GM12872 (cell line): ENCODE measurements around the gene PROKR1.

Experiments
- TF ChIP-seq, protein P1 (sequence below): IDR thresholded peaks from 3 replicates; pipeline ENCODE4 v1.5.1; 2011; ENCODE audit warnings: low read depth, mild to moderate bottlenecking, low read length, moderate library complexity; ENCODE audit not compliant: insufficient read depth

The PROKR1 gene

DNA sequence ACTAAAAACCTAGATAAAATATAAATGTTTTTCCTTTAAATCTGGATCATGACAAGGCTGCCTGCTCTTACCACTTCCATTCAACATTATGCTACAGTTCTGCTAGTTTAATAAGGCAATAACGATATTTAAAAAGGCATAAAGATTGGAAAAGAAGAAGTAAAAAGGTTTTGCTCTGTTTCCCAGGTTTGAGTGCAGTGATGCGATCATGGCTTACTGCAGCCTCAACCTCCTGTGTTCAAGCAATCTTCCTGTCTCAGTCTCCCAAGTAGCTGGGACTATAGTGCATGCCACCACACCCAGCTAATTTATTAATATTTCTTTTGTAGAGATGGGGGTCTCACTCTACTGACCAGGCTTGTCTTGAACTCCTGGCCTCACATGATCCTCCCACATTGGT, 40.8 kb downstream of the PROKR1 start:
- TF ChIP-seq, protein P1, sequence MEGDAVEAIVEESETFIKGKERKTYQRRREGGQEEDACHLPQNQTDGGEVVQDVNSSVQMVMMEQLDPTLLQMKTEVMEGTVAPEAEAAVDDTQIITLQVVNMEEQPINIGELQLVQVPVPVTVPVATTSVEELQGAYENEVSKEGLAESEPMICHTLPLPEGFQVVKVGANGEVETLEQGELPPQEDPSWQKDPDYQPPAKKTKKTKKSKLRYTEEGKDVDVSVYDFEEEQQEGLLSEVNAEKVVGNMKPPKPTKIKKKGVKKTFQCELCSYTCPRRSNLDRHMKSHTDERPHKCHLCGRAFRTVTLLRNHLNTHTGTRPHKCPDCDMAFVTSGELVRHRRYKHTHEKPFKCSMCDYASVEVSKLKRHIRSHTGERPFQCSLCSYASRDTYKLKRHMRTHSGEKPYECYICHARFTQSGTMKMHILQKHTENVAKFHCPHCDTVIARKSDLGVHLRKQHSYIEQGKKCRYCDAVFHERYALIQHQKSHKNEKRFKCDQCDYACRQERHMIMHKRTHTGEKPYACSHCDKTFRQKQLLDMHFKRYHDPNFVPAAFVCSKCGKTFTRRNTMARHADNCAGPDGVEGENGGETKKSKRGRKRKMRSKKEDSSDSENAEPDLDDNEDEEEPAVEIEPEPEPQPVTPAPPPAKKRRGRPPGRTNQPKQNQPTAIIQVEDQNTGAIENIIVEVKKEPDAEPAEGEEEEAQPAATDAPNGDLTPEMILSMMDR: no peak

DNA sequence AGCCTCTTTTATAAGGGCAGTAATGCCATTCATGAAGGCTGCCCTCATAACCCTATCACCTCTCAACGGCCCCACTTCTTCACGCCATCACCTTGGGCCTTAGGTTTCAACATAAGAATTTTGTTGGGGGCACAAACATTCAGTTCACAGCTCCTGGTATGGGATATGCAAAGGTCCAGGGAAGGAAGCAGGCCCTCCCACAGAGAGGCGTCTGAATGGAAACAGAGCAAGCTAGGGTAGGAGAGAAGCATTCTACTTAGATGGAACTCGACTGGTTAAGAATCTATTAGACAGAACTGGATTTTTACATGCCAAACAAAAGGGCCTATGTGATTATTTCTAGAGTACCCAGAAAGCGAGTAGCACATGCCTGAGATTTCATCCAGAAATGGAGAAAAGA, 42.8 kb downstream of the PROKR1 start:
- TF ChIP-seq, protein P1: no peak

DNA sequence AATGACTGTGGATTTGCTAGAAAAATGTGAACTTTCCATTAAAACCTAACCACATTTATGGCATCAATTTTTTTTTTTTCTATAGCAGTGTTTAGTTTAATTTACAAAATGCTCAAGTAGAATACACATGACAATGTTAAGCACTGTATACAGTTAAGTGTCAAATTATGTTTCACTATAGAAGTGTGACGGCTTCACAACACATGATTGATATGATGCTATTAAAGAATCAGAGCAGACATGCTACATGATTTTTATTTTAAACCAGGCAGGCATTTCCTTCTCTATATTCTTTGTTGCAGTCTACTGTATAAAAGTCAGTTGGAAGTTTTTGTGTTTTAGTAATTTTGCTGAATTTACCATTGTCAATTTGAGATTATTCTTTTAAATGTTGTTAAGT, 43.6 kb downstream of the PROKR1 start:
- TF ChIP-seq, protein P1: no peak

DNA sequence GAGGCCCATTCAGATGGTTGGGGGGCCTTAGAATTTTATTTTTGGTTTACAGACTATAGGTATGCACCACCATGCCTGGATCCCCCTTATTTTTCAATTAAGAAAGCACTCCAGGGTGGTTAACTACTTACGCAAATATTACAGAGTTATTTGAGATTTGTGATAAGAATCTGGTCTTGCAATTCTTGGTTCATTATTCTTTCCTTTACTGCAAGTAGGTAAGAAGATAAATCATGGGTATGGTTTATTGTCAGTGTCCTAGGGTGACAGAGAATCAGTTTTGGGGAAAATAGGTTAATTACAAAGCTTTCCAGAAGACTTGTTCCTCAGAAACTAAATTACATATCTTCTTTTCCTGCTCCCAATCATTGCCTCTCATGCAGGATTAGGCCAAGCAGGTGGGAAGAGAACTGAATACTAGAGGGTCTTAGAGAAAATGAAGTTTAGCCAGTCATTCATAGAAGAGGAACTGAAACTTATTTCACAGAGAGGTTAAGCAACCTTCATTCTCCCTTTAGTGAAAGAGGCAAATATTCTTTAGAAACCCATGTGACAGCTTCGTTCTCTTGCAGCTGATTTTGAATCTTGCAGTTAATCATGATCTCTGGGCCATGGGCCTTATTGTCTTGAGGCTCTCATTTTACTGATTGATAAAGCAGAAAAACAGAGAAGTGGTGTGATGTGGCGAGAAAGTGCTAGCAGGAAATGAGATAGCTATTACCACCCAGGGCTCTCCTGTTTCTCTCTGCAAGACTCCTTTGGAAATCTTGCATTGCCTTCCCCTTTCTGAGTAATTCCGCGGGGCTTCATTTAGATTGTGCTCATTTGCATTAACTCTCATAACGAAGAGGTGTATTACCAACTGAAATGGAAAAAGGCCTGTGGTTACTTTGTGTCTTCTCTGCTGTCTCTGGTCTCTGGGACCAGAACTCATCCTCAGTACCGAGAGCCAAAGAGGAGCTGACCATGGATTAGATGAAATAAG, 46.5 kb downstream of the PROKR1 start:
- TF ChIP-seq, protein P1: no peak

DNA sequence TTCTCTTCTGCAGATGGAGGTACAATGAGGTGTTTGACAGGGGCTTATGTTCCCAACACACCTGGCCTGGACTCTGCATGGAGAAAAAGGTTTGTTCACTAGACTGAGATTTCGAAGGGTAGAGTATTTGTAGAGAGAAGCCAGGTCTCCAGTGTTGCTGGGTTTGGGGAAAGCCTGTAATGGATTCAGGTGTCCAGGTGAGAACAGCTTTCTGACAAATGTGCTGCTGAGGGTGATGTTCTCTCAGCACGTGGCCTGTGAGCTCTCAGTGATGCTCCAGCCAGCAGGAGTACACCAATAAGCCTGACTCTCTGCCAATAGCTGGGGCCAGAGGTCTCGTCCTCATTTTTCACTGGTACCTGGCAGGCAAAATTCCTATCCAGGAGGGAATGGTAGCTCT, 47.5 kb downstream of the PROKR1 start:
- TF ChIP-seq, protein P1: no peak

DNA sequence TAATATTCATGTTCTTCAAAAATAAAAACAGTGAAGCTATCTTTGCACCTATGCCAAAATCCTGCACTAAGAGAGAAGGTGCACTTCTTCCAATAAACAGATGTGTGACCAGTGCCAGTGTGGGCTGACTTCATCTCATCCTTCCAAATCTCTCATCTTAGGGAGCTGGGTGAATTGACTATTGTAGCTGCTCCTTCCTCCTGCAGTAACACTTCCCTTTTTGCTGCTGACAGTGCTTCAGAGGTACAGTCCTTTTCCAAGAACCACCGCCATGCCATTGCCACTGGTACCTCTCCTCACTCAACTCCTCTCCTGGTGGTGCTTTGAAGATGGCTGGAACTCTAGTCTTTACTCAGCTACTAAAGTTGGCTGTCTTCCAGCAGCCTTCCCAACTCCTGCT, 49.1 kb downstream of the PROKR1 start:
- TF ChIP-seq, protein P1: no peak

DNA sequence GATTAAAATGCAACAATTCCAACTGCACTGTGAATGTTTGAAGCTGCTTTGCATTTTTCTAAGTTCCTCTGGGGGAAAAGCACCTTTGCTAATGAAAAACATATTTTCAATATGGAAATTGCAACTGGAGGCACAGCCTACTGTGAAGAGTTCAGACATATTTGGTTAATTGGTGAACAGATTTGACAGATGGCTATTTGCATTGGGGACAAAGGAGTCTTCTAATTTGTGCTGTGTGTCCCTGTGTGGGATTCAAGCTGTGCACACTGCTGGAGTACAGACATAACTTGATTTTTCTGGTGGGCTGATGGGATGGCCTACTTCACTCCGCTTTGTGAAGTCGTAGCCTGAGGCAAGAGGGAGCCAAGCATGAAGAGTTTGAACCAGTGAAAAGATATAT, 50.6 kb downstream of the PROKR1 start:
- TF ChIP-seq, protein P1: no peak
